SK-N-MC (cell line): Measurements from ENCODE around the gene KXD1.

ENCODE experiments used
- EZH2 ChIP-seq: fragments of 200-600 bp; sonication (generic); IDR thresholded peaks from one replicate; pipeline ENCODE4 v1.6.1; 2017; ENCODE audit warnings: antibody characterized with exemption
- FOXP2 ChIP-seq: optimal IDR thresholded peaks from 2 replicates; pipeline ENCODE3; 2011; ENCODE audit warnings: mild to moderate bottlenecking, moderate library complexity; ENCODE audit not compliant: insufficient read depth; ENCODE audit errors: extremely low read length, control extremely low read depth
- POLR2AphosphoS5 ChIP-seq: IDR thresholded peaks from 2 replicates; pipeline ENCODE4 v1.6.1; 2012; ENCODE audit warnings: mild to moderate bottlenecking, low read depth, low read length, borderline replicate concordance

DNA sequence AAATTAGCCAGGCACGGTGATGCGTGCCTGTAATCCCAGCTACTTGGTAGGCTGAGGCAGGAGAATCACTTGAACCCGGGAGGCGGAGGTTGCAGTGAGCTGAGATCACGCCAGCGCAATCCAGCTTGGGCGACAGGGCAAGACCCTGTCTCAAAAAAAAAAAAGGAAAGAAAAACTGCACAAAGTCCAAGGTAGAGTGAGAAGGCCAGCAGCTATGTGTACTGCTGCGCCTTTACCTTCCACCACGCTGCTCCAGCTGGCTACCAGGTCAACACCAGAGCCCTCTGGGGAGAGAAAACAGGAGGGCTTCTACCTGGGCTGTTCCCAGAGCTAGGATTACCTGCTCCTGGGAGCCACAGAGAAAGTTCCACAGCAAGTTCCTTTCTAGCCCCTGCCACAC, 39.0 kb upstream of the KXD1 start:
- TF ChIP-seq POLR2AphosphoS5 (no peak), FOXP2 (no peak), EZH2 (no peak)
